GM20431 (cell line): ENCODE data around the gene SV2B.

Experiments
- in situ Hi-C: fragments of 300-500 bp; cut with MseI, MboI; formaldehyde crosslinking; loops from one replicate; pipeline ENCODE4 v1.15.0; 2020; ENCODE audit warnings: low sequenced_read_pairs; ENCODE audit not compliant: unreplicated experiment

SV2B gene

DNA sequence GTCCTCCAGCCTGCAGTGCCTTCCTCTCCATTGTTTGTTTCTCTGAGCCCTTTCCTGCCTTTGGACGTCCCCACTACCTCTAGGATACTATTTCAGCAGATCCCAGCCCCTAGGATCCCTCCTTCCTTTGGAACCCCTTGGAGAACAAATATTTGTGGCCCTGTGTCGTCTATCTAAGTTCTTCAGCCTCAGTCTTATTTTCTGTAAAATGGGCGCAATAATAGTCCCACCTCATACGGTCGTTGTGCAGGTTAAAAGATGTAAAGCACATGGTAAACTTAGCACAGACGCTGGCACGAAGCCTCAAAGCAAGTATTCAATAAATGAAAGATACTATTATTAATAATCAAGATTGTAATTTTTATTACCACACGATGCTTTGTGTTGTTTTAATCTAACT lies 122.0 kb downstream of the SV2B start:
- in situ Hi-C loops: no loop called here

- in situ Hi-C loops: no loop called here
Measured at GRCh38 chr15:91223863-91224262, 123.8 kb downstream of the SV2B start.

GRCh38 chr15:91224755-91225380 lies 124.8 kb downstream of the SV2B start:
- in situ Hi-C loops: loop anchor here (25.0 kb wide), 1 partner anchor 163 kb away; no protein-coding TSS in a partner anchor

DNA sequence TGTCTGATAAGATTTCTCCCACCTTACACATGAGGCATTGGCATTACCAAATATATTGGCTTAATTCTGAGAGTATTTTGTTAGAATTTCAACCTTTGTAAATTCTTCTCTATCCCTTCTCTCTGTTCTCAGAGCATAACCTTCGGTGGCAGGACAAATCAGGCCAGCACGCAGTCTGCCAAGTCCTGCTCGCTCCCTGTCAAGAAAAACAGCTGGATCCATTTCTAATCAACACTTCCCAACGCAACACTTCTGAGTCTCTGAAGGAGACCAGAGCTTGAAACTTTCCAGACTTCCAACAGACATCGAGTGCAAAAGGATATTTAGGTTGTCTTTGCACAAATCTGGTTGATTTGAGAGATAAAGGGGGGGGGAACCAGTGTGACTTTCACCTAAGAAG lies 125.7 kb downstream of the SV2B start:
- in situ Hi-C loops: loop anchor here (25.0 kb wide), 1 partner anchor 163 kb away; no protein-coding TSS in a partner anchor

DNA sequence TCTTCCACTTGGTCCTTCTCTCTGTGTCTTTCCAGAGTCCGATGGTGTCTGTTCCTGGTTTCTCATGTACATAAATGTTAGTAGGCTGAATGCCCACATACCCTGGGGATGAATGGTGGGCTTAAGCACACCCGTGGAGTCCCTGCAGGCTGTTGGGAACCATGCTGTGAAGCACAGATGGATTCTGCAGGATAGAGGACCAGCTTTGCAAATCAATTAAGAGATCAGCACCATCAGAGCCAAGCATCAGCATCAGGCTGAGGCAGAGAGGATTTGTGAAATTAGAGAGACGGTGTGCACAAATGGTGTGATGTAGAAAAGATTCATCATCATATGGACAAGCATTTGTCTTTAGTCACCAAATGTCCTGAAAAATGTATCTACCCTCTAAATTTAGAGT lies 127.1 kb downstream of the SV2B start:
- in situ Hi-C loops: loop anchor here (25.0 kb wide), 1 partner anchor 165 kb away; no protein-coding TSS in a partner anchor

DNA sequence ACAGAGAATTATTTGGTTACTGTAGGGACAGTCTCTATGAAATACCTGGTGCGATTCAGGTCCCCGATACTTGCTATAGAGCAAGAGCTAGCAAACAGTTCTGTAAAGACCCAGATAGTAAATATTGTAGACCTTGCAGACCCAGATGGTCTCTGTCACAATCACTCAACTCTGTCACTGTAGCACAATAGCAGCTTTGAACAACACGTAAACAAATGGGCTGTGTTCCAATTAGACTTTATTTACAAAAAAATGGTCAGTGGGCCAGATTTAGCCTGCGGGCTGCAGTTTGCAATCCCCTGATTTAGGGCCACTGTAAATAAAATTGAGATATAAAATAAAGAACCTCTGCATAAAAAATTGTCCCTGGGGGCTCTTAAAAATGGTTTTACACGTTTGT lies 127.7 kb downstream of the SV2B start:
- in situ Hi-C loops: loop anchor here (25.0 kb wide), 1 partner anchor 165 kb away; no protein-coding TSS in a partner anchor

DNA sequence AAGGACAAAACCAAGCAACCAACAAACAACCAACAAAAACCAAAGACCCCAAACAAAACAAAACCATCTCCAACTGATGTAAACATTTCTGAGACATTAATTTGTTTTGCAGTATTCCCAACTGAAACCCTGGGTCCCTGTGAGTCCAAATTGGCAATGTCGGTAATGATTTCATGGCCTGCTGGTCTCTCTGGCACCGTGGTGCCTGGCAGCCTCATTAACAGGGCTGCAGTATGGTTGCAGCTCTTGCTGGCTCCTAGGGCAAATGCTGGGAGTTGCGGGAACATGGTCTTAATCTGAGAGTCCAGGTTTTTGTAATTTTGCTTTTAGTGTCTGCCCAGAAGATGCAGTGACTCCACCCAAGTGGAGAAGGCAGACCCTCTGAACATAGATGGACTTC lies 128.3 kb downstream of the SV2B start:
- in situ Hi-C loops: loop anchor here (25.0 kb wide), 1 partner anchor 166 kb away; no protein-coding TSS in a partner anchor

DNA sequence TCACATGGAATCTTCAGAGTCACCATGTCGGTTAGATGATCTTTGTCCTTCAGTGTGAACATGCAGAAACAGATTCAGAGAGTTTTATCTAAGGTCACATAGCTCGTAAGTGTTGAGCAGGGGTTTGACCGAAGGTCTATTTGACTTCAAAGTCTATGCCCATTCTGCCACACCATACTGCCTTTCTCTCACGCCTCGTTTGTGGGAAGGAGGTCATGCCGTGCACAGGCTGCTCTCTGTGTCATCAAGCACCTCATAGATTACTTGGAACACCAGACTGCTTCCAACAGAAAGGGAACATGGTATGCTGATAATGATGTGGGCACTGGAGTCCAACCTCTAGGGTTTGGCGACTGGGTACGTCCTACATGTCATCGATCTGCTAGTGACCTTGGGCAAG lies 128.8 kb downstream of the SV2B start:
- in situ Hi-C loops: loop anchor here (25.0 kb wide), 1 partner anchor 167 kb away; no protein-coding TSS in a partner anchor

DNA sequence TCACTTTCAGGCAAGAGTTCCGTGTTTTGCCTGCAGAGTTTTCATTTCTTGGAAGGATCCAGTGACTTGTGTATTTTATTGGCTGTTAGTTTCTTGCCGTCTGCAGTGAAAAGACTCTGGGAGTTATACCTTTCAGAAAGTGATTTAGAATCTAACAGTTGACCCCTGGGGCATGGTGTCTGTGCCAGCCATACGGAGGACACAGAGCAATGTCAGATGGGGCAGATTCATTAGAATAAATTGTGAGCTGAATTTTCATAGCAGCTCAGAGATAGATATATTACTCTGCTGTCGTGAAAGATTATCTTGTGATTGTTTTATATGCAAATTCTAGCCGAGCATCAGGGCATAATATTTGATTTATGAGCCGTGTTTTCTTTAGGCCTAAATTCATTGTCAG lies 131.6 kb downstream of the SV2B start:
- in situ Hi-C loops: loop anchor here (25.0 kb wide), 1 partner anchor 169 kb away; no protein-coding TSS in a partner anchor

DNA sequence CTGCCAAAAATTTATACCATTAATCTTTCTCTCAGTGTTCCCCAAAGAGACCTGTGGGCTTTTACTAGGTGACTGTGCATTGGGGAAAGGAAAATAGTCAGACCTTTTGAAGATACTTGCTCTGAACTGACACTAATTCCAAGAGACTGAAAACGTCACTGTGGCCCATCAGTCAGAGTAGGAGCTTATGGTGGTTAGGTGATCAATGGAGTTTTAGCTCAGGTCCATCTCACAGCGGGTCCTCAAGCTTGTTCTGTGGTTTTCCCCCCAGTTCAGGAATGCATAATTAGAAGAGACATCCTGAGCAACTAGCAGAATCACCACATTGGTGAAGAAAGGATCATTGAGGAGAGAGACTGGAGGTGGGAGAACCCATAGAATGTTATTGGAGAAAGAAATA lies 134.7 kb downstream of the SV2B start:
- in situ Hi-C loops: loop anchor here (25.0 kb wide), 1 partner anchor 172 kb away; no protein-coding TSS in a partner anchor

- in situ Hi-C loops: loop anchor here (25.0 kb wide), 1 partner anchor 173 kb away; no protein-coding TSS in a partner anchor
Measured at GRCh38 chr15:91235376-91235775, 135.3 kb downstream of the SV2B start.

GRCh38 chr15:91237445-91237844 lies 137.4 kb downstream of the SV2B start:
- in situ Hi-C loops: loop anchor here (25.0 kb wide), 1 partner anchor 175 kb away; no protein-coding TSS in a partner anchor

- in situ Hi-C loops: loop anchor here (25.0 kb wide), 1 partner anchor 177 kb away; no protein-coding TSS in a partner anchor
Measured at GRCh38 chr15:91238644-91239425, 138.8 kb downstream of the SV2B start.

- in situ Hi-C loops: loop anchor here (25.0 kb wide), 1 partner anchor 182 kb away; no protein-coding TSS in a partner anchor
Measured at GRCh38 chr15:91243826-91244225, 143.8 kb downstream of the SV2B start.

- in situ Hi-C loops: loop anchor here (25.0 kb wide), 1 partner anchor 183 kb away; no protein-coding TSS in a partner anchor
Measured at GRCh38 chr15:91244919-91245318, 144.9 kb downstream of the SV2B start.

DNA sequence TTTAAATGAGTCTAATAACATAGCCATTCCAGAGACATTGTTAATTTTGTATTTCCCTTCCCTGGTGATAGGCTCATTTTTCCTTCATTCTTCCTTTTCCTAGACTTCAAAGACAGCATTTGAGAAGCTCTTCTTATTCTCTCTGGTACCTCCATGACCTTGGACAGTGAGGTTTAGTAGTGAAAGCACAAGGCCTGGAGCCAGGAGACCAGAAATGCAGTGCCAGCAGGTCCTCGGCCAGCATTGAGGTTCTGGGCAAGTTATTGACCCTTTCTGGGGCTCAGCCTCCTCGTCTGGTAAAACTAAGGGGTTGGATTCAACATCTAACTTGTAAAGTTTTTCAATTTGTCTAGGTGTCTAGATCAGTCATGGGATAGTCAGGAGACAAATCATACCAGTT lies 146.9 kb downstream of the SV2B start:
- in situ Hi-C loops: loop anchor here (25.0 kb wide), 1 partner anchor 185 kb away; no protein-coding TSS in a partner anchor

- in situ Hi-C loops: loop anchor here (25.0 kb wide), 1 partner anchor 187 kb away; no protein-coding TSS in a partner anchor
Measured at GRCh38 chr15:91249591-91249990, 149.5 kb downstream of the SV2B start.

GRCh38 chr15:91252322-91252721 lies 152.3 kb downstream of the SV2B start:
- in situ Hi-C loops: no loop called here

DNA sequence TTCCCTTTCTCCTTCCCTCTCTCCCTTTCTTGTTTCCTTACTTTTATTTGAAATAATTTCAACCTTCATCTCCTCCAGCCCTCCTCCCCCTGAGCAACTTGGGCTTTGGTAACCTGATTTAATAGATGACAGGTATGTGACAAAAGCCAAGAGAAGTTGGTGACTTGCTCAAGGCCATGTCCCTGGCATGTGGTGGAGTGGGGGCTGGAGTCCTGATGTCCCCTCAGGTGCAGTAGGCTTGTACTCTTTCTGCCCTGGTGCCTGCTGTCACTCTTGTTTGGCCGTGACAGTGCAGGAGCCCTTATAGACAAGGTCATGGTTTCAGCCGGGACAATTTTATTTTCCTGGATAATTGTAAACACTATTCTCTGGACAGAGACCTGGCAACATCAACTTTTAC lies 152.7 kb downstream of the SV2B start:
- in situ Hi-C loops: no loop called here

- in situ Hi-C loops: no loop called here
Measured at GRCh38 chr15:91253605-91254004, 153.5 kb downstream of the SV2B start.

DNA sequence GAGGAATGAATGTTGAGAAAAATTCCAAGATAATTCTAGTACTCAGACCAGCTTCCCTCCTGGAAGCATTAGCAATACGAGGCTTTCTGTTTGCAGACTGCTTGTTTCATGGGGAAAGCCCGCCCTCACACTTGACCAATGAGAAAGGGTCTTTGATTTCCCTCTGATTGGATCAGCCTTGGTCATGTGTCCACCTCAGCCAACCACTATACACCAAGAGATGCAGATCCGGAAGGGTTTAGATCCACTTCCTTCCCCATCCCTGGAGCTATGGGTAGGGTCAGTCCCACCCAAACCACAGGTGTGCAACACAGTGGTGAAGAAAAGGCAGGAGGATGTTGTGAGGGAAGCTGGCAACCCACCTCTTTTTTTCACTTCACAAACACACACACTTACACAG lies 154.7 kb downstream of the SV2B start:
- in situ Hi-C loops: no loop called here
